Stimulated activated effector memory CD8-positive, alpha-beta T cell treated with anti-CD3 and anti-CD28 coated beads, Interleukin-12 subunit alpha, Interleukin-12 subunit beta, amount 100 ng/mL, for 72 hours (primary cell): ENCODE data around the gene LRRC40.

ENCODE experiments used
- ATAC-seq: fragments of 150-1000 bp; cut with Tn5 transposase; 2 replicates; pipeline ENCODE4 v1.10.0; 2021
- DNase-seq, 2 donors: peaks; one replicate each; pipeline ENCODE4 v3.0.0; 2021 to 2022; ENCODE audit warnings: low spot score in 2 of 2
- H3K27ac Mint-ChIP-seq: one replicate; pipeline ENCODE4 v1.8.0; 2022; ENCODE audit warnings: mild to moderate bottlenecking, mixed read lengths
- H3K36me3 Mint-ChIP-seq: one replicate; pipeline ENCODE4 v1.8.0; 2022; ENCODE audit warnings: mild to moderate bottlenecking, mixed read lengths
- H3K4me1 Mint-ChIP-seq: one replicate; pipeline ENCODE4 v1.8.0; 2022; ENCODE audit warnings: mixed read lengths
- H3K4me3 Mint-ChIP-seq: one replicate; pipeline ENCODE4 v1.8.0; 2022; ENCODE audit warnings: mild to moderate bottlenecking, mixed read lengths
- H3K9me3 Mint-ChIP-seq: one replicate; pipeline ENCODE4 v1.8.0; 2022; ENCODE audit warnings: mixed read lengths

Gene LRRC40

GRCh38 chr1:70169018-70169839 lies 36.1 kb downstream of the LRRC40 start:
- Mint-ChIP-seq H3K4me3 (no peak overlapping the region), H3K27ac (peak overlapping the region; percentile 77), H3K36me3 (peaks cover 48% of the 10 kb centered on the region), H3K9me3 (no peaks in the 10 kb centered on the region), H3K4me1 (peaks cover 15% of the 10 kb centered on the region)
- ATAC-seq (peak; percentile 92), DNase-seq (no peak)

- H3K9me3 Mint-ChIP-seq, result no peaks in the 10 kb centered on the region
- peaks cover 15% of the 10 kb centered on the region for H3K4me1 Mint-ChIP-seq
- no peak for ATAC-seq
- H3K4me3 Mint-ChIP-seq, result no peak overlapping the region
- peaks cover 45% of the 10 kb centered on the region for H3K36me3 Mint-ChIP-seq
- H3K27ac Mint-ChIP-seq, result peak overlapping the region; percentile 74
- DNase-seq, result no peak
Observed at GRCh38 chr1:70168283-70168682, 37.1 kb downstream of the LRRC40 start.

GRCh38 chr1:70164350-70164749 lies 41.0 kb downstream of the LRRC40 start:
- H3K9me3 Mint-ChIP-seq, result no peaks in the 10 kb centered on the region
- peaks cover 45% of the 10 kb centered on the region for H3K36me3 Mint-ChIP-seq
- no peak overlapping the region for H3K4me3 Mint-ChIP-seq
- no peak for ATAC-seq
- no peak for DNase-seq
- peaks cover 5% of the 10 kb centered on the region for H3K4me1 Mint-ChIP-seq
- H3K27ac Mint-ChIP-seq, result no peak overlapping the region

- Mint-ChIP-seq H3K36me3 (peaks cover 53% of the 10 kb centered on the region), H3K9me3 (no peaks in the 10 kb centered on the region), H3K27ac (no peak overlapping the region), H3K4me3 (no peak overlapping the region), H3K4me1 (no peaks in the 10 kb centered on the region)
- ATAC-seq (peak; percentile 97), DNase-seq (no peak)
Observed at GRCh38 chr1:70156529-70157120, 48.8 kb downstream of the LRRC40 start.

GRCh38 chr1:70153739-70154138 lies 51.6 kb downstream of the LRRC40 start:
- Mint-ChIP-seq H3K9me3 (no peaks in the 10 kb centered on the region), H3K4me3 (no peak overlapping the region), H3K36me3 (peaks cover 47% of the 10 kb centered on the region), H3K27ac (no peak overlapping the region), H3K4me1 (no peaks in the 10 kb centered on the region)
- no peak for ATAC-seq
- no peak for DNase-seq

GRCh38 chr1:70150444-70150843 lies 54.9 kb downstream of the LRRC40 start:
- DNase-seq (no peak), ATAC-seq (no peak)
- Mint-ChIP-seq H3K9me3 (no peaks in the 10 kb centered on the region), H3K27ac (no peak overlapping the region), H3K4me3 (no peak overlapping the region), H3K36me3 (peaks cover 76% of the 10 kb centered on the region), H3K4me1 (no peaks in the 10 kb centered on the region)

- ATAC-seq, result no peak
- no peak for DNase-seq
- Mint-ChIP-seq H3K4me3 (no peak overlapping the region), H3K27ac (no peak overlapping the region), H3K36me3 (peaks cover 63% of the 10 kb centered on the region), H3K4me1 (no peaks in the 10 kb centered on the region), H3K9me3 (no peaks in the 10 kb centered on the region)
Observed at GRCh38 chr1:70146488-70146887, 58.9 kb downstream of the LRRC40 start.

GRCh38 chr1:70143048-70143659 lies 62.2 kb downstream of the LRRC40 start:
- Mint-ChIP-seq H3K27ac (no peak overlapping the region), H3K4me3 (no peak overlapping the region), H3K4me1 (no peaks in the 10 kb centered on the region), H3K9me3 (no peaks in the 10 kb centered on the region), H3K36me3 (peaks cover 41% of the 10 kb centered on the region)
- no peak for ATAC-seq
- DNase-seq, result no peak

- Mint-ChIP-seq H3K4me1 (no peaks in the 10 kb centered on the region), H3K9me3 (no peaks in the 10 kb centered on the region), H3K4me3 (no peak overlapping the region), H3K36me3 (peaks cover 30% of the 10 kb centered on the region), H3K27ac (no peak overlapping the region)
- no peak for ATAC-seq
- no peak for DNase-seq
Observed at GRCh38 chr1:70142075-70142474, 63.3 kb downstream of the LRRC40 start.

GRCh38 chr1:70140894-70141293 lies 64.5 kb downstream of the LRRC40 start:
- Mint-ChIP-seq H3K4me3 (no peak overlapping the region), H3K27ac (no peak overlapping the region), H3K36me3 (peaks cover 18% of the 10 kb centered on the region), H3K9me3 (no peaks in the 10 kb centered on the region), H3K4me1 (no peaks in the 10 kb centered on the region)
- DNase-seq, result no peak
- ATAC-seq, result no peak

- DNase-seq (no peak), ATAC-seq (no peak)
- Mint-ChIP-seq H3K9me3 (no peaks in the 10 kb centered on the region), H3K4me1 (no peaks in the 10 kb centered on the region), H3K36me3 (peaks cover 13% of the 10 kb centered on the region), H3K4me3 (no peak overlapping the region), H3K27ac (no peak overlapping the region)
Observed at GRCh38 chr1:70140343-70140742, 65.0 kb downstream of the LRRC40 start.

- H3K36me3 Mint-ChIP-seq, result no peaks in the 10 kb centered on the region
- H3K4me1 Mint-ChIP-seq, result peaks cover 4% of the 10 kb centered on the region
- no peak overlapping the region for H3K4me3 Mint-ChIP-seq
- no peak for DNase-seq
- H3K9me3 Mint-ChIP-seq, result no peaks in the 10 kb centered on the region
- no peak overlapping the region for H3K27ac Mint-ChIP-seq
- ATAC-seq, result no peak
Observed at GRCh38 chr1:70134148-70134547, 71.2 kb downstream of the LRRC40 start.

GRCh38 chr1:70117046-70117445 lies 88.3 kb downstream of the LRRC40 start:
- H3K27ac Mint-ChIP-seq, result no peak overlapping the region
- DNase-seq (no peak), ATAC-seq (no peak)
- no peaks in the 10 kb centered on the region for H3K9me3 Mint-ChIP-seq
- H3K36me3 Mint-ChIP-seq, result no peaks in the 10 kb centered on the region
- H3K4me1 Mint-ChIP-seq, result no peaks in the 10 kb centered on the region
- H3K4me3 Mint-ChIP-seq, result no peak overlapping the region

GRCh38 chr1:70115315-70115714 lies 90.1 kb downstream of the LRRC40 start:
- Mint-ChIP-seq H3K9me3 (no peaks in the 10 kb centered on the region), H3K4me3 (no peak overlapping the region)
- no peak for ATAC-seq

GRCh38 chr1:70112838-70113237 lies 92.5 kb downstream of the LRRC40 start:
- Mint-ChIP-seq H3K9me3 (no peaks in the 10 kb centered on the region), H3K4me3 (no peak overlapping the region), H3K36me3 (no peaks in the 10 kb centered on the region), H3K27ac (no peak overlapping the region), H3K4me1 (no peaks in the 10 kb centered on the region)
- DNase-seq (no peak), ATAC-seq (no peak)

More at GRCh38 chr1:70115315-70115714, 90.1 kb downstream of the LRRC40 start:
- no peaks in the 10 kb centered on the region for H3K36me3 Mint-ChIP-seq
- DNase-seq, result no peak
- H3K4me1 Mint-ChIP-seq, result no peaks in the 10 kb centered on the region
- no peak overlapping the region for H3K27ac Mint-ChIP-seq

- H3K36me3 Mint-ChIP-seq, result no peaks in the 10 kb centered on the region
- H3K4me3 Mint-ChIP-seq, result no peak overlapping the region
- H3K4me1 Mint-ChIP-seq, result no peaks in the 10 kb centered on the region
- no peak for DNase-seq
- ATAC-seq, result no peak
- no peak overlapping the region for H3K27ac Mint-ChIP-seq
- H3K9me3 Mint-ChIP-seq, result no peaks in the 10 kb centered on the region
Observed at GRCh38 chr1:70109241-70109640, 96.1 kb downstream of the LRRC40 start.
